ENCODE data around the gene ELP2. TPM values are rescaled to one million over a fixed set of nuclear protein-coding genes. Genes with fewer than 3 reads are reported as not detected.

Gene ELP2
- total and polyA plus RNA-seq, 9 of the 15 experiments (the other 6 are each of a cell fraction or from before 2014, with no cell fraction given): 76.8 to 192 (median 140) TPM

DNA sequence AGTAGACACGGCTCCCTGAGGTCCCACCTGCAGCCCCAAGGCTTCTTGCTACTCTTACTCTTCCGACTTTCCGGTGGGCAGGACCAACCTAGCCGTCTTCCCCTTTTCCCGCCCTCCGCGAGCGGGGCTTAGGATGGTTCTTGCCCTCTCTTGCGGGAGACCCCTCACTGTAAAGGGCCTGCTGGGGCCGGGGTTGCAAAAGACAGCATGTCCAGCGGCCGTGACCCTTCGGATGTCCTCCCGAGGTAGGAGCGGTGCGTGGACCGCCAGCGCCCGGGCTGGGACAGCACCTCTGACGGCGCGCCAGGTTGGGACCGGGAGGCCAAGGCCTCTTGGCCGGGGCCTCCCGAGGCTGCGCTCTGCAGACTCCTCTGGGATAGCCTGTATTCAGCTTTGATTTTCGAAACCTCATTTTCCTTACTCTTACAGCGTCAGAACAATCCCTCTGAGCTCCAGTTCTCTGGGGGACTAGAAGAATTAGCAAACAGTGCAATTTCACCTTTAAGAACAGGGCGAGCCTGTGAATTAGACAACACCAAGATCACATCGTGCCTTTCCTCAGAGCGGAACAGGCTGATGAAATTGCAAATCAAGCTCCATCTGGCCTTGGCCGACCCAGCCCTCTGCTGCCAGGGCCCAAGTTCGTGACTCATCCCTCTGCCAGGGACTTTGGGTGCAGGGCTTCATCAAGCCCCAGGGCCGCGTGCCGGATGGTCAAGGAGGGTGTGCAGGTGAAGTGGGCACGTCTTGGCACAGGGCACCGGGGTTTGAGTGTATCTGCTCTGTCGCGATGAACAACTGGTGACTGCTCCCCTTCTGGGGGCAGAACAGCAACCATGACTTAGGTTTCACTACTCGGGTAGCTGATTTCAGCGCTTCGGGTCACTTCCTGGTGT lies 58.4 kb downstream of the ELP2 start (continued):
- TF ChIP-seq CEBPZ (IDR thresholded peaks at IDR 0.05; ENCODE audit: borderline replicate concordance, low read depth, low read length) (no peak), CREM (IDR thresholded peaks at IDR 0.05; ENCODE audit: low read depth) (no peak), ZNF75A (CRISPR knock-in tag; IDR thresholded peaks at IDR 0.05) (no peak), RFX5 (IDR thresholded peaks at IDR 0.05; ENCODE audit: low read depth, low read length) (no peak), GATAD2B (IDR thresholded peaks at IDR 0.05; ENCODE audit: borderline replicate concordance) (no peak), SAP30 (IDR thresholded peaks at IDR 0.05; ENCODE audit: borderline replicate concordance, insufficient read depth, low read depth, low read length, poor library complexity, severe bottlenecking) (no peak), ATF1 (CRISPR knock-in tag; IDR thresholded peaks at IDR 0.05) (no peak), ATF1 (tag; IDR thresholded peaks at IDR 0.05) (no peak), NCOR1 (IDR thresholded peaks at IDR 0.05) (no peak), MEF2D (tag; conservative IDR thresholded peaks at IDR 0.05; ENCODE audit: low read depth) (no peak), FOXP4 (CRISPR knock-in tag; IDR thresholded peaks at IDR 0.05; ENCODE audit: borderline replicate concordance) (no peak), PHF8 (IDR thresholded peaks at IDR 0.05; ENCODE audit: borderline replicate concordance, low read length) (no peak), ZNF134 (CRISPR knock-in tag; conservative IDR thresholded peaks at IDR 0.05) (no peak), KLF10 (CRISPR knock-in tag; IDR thresholded peaks at IDR 0.05) (no peak), FOXK2 (conservative IDR thresholded peaks at IDR 0.05 in 1 of 2, IDR thresholded peaks at IDR 0.05 in 1 of 2; ENCODE audit: low read depth in 2 of 2) (no peak), ZNF445 (CRISPR knock-in tag; IDR thresholded peaks at IDR 0.05; ENCODE audit: low read depth) (no peak), RB1 (IDR thresholded peaks at IDR 0.05; ENCODE audit: low read depth) (peak; percentile 56; the same call in 1 of the 2 replicates), ATF4 (CRISPR knock-in tag; IDR thresholded peaks at IDR 0.05) (no peak; the same call in 1 of the 2 replicates), ZNF408 (CRISPR knock-in tag; IDR thresholded peaks at IDR 0.05; ENCODE audit: low read depth) (no peak), POLR2G (IDR thresholded peaks at IDR 0.05; ENCODE audit: low read depth, low read length) (no peak)
- TF ChIP-seq, protein P1, sequence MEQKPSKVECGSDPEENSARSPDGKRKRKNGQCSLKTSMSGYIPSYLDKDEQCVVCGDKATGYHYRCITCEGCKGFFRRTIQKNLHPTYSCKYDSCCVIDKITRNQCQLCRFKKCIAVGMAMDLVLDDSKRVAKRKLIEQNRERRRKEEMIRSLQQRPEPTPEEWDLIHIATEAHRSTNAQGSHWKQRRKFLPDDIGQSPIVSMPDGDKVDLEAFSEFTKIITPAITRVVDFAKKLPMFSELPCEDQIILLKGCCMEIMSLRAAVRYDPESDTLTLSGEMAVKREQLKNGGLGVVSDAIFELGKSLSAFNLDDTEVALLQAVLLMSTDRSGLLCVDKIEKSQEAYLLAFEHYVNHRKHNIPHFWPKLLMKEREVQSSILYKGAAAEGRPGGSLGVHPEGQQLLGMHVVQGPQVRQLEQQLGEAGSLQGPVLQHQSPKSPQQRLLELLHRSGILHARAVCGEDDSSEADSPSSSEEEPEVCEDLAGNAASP (IDR thresholded peaks at IDR 0.05): no peak

All from K562 (cell line).